ENCODE results near the gene CFHR4. TPM values are rescaled to one million over a fixed set of nuclear protein-coding genes. Genes with fewer than 3 reads are reported as not detected.
"Not testable (repeated sequence)": the region's sequence is repeated elsewhere in the genome, so short reads cannot be mapped to it uniquely, and the experiment has no call there.

CFHR4 gene
- total and polyA plus RNA-seq, 8 donors: 0.35 TPM; not detected in 7

DNA sequence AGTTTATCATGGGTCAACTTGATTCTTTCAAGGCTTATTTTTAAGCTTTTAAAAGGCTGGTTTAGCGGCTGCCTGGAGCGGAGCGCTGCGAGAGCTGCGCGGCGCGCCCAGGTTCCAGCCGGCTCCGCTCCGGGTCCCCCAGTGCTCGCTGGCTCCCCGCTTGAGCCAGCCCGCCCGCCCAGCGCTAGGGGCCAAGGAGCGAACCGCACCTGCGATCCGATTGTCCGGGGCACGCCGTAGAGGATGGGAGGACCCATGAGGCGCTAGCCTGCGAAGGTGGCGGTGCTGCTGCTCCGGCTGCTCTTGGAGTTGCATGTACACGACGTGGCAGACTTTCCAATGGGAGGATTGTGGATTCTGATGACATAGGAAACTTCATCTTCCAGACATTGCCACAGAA is 9.9 kb upstream of the CFHR4 start:
- H3K27ac ChIP-seq: no peak overlapping the region
- intact Hi-C loops (cut with DNase I): no loop called here
- ATAC-seq (no peak), DNase-seq (peak in 1 of 6 donors; percentile 27), FAIRE-seq (no peak)
- no peaks in the 10 kb centered on the region for H3K27me3 ChIP-seq
- no peak overlapping the region for H3K4me3 ChIP-seq
- WGBS, 2 donors: 3 to 5% methylated on average over 29 of the region's 29 CpGs
- H3K4me1 ChIP-seq: no peaks in the 10 kb centered on the region
- H3K9me3 ChIP-seq: no peaks in the 10 kb centered on the region
- H3K36me3 ChIP-seq: no peaks in the 10 kb centered on the region
- TF ChIP-seq, protein P1, sequence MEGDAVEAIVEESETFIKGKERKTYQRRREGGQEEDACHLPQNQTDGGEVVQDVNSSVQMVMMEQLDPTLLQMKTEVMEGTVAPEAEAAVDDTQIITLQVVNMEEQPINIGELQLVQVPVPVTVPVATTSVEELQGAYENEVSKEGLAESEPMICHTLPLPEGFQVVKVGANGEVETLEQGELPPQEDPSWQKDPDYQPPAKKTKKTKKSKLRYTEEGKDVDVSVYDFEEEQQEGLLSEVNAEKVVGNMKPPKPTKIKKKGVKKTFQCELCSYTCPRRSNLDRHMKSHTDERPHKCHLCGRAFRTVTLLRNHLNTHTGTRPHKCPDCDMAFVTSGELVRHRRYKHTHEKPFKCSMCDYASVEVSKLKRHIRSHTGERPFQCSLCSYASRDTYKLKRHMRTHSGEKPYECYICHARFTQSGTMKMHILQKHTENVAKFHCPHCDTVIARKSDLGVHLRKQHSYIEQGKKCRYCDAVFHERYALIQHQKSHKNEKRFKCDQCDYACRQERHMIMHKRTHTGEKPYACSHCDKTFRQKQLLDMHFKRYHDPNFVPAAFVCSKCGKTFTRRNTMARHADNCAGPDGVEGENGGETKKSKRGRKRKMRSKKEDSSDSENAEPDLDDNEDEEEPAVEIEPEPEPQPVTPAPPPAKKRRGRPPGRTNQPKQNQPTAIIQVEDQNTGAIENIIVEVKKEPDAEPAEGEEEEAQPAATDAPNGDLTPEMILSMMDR (IDR thresholded peaks at IDR 0.05): no peak

DNA sequence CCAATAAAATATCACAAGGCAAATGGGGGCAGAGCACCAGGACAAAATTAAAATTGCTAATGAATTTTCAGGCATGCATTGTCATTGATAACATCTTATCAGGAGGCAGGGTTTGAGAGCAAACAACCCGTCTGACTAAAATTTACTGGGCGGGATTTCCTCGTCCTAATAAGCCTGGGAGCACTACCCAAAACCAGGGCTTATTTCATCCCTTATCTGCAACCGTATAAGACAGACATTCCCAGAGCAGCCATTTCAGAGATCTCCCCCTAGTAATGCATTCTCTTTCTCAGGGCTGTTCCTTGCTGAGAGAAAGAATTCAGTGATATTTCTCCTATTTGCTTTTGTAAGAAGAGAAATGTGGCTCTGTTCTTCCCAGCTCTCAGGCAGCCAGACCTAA is 1.3 kb upstream of the CFHR4 start:
- H3K36me3 ChIP-seq; FAIRE-seq; intact Hi-C loops (cut with DNase I); DNase-seq; ATAC-seq; H3K27me3 ChIP-seq; H3K9me3 ChIP-seq; H3K4me3 ChIP-seq; H3K4me1 ChIP-seq; H3K27ac ChIP-seq: not testable (repeated sequence)
- WGBS, 2 donors: 50 to 71% methylated on average over 4 of the region's 4 CpGs

GRCh38 chr1:196890668-196891067 is 2.8 kb downstream of the CFHR4 start:
- FAIRE-seq (no peak), DNase-seq (no peak), ATAC-seq (no peak)
- Histone ChIP-seq H3K9me3 (no peaks in the 10 kb centered on the region), H3K4me1 (no peaks in the 10 kb centered on the region), H3K4me3 (no peak overlapping the region), H3K27me3 (peaks cover 0 to 8% (median 0%) of the 10 kb centered on the region in 4 donors), H3K36me3 (no peaks in the 10 kb centered on the region), H3K27ac (no peak overlapping the region)
- TF ChIP-seq, protein P1 (IDR thresholded peaks at IDR 0.05): no peak
- intact Hi-C loops (cut with DNase I): no loop called here
- WGBS, 2 donors: 49 to 56% methylated on average over 6 of the region's 6 CpGs

DNA sequence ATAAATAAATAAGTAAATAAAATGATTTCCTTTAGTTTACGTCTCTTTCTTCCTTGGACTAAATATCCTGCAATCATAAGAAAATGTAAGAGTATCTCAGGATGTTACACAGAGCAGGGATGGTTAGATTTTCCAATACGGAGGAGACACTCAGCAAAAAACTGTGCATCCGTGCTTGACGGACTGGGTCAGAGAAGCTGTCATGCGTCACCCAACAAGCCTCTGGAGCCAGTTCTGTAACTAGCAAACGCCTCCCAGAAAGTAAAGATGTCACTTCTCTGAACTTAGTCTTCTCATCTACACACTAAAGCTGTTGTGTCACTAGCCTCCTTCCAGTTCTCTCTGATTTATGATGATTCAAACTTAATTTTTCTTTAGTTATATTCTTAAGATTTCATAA is 3.4 kb downstream of the CFHR4 start:
- Histone ChIP-seq H3K36me3 (no peaks in the 10 kb centered on the region), H3K27me3 (peaks cover 0 to 8% (median 0%) of the 10 kb centered on the region in 4 donors), H3K9me3 (no peaks in the 10 kb centered on the region), H3K4me1 (no peaks in the 10 kb centered on the region), H3K4me3 (no peak overlapping the region), H3K27ac (no peak overlapping the region)
- FAIRE-seq (no peak), ATAC-seq (no peak), DNase-seq (no peak)
- intact Hi-C loops (cut with DNase I): no loop called here
- WGBS, 2 donors: 60 to 73% methylated on average over 6 of the region's 6 CpGs
- TF ChIP-seq, protein P1 (IDR thresholded peaks at IDR 0.05): no peak

DNA sequence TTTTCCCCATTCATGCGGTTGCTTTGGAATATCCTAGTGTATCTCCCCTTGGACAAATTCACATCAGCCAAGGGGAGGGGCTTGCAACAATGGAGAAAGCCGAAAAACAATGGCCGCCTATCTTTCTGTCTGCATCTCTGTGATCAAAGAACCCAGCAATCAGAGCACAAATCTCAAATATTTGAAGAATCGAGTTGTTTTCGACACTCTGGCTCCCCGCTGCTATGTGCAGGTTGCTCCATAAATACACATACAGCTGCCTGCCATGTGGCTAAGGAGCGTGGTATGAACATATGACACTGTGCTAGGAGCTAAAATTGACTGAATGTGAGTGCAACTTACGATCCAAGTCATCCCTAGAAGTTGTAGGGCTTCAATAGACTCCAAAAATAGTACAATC is 8.5 kb downstream of the CFHR4 start:
- H3K4me1 ChIP-seq: no peaks in the 10 kb centered on the region
- TF ChIP-seq, protein P1 (IDR thresholded peaks at IDR 0.05): no peak
- ATAC-seq (no peak), FAIRE-seq (no peak), DNase-seq (no peak)
- peaks cover 0 to 8% (median 0%) of the 10 kb centered on the region in 4 donors for H3K27me3 ChIP-seq
- intact Hi-C loops (cut with DNase I): no loop called here
- H3K36me3 ChIP-seq: no peaks in the 10 kb centered on the region
- H3K9me3 ChIP-seq: no peaks in the 10 kb centered on the region
- H3K27ac ChIP-seq: no peak overlapping the region
- no peak overlapping the region for H3K4me3 ChIP-seq
- WGBS, 2 donors: 27 to 30% methylated on average over 8 of the region's 8 CpGs
